Measurements from ENCODE around the gene RASSF8.

RASSF8 gene

GRCh38 chr12:25943940-25944339 lies 14.5 kb upstream of the RASSF8 start:
- no peak overlapping the region for H3K4me3 ChIP-seq (ENCODE audit: low read depth, low read length)
- TF ChIP-seq, protein P1, sequence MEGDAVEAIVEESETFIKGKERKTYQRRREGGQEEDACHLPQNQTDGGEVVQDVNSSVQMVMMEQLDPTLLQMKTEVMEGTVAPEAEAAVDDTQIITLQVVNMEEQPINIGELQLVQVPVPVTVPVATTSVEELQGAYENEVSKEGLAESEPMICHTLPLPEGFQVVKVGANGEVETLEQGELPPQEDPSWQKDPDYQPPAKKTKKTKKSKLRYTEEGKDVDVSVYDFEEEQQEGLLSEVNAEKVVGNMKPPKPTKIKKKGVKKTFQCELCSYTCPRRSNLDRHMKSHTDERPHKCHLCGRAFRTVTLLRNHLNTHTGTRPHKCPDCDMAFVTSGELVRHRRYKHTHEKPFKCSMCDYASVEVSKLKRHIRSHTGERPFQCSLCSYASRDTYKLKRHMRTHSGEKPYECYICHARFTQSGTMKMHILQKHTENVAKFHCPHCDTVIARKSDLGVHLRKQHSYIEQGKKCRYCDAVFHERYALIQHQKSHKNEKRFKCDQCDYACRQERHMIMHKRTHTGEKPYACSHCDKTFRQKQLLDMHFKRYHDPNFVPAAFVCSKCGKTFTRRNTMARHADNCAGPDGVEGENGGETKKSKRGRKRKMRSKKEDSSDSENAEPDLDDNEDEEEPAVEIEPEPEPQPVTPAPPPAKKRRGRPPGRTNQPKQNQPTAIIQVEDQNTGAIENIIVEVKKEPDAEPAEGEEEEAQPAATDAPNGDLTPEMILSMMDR (IDR thresholded peaks at IDR 0.05; ENCODE audit: low read depth, low read length) = no peak

GRCh38 chr12:25949343-25949742 lies 9.1 kb upstream of the RASSF8 start:
- H3K4me3 ChIP-seq (ENCODE audit: low read depth, low read length) = no peak overlapping the region
- TF ChIP-seq, protein P1 (IDR thresholded peaks at IDR 0.05; ENCODE audit: low read depth, low read length) = no peak

DNA sequence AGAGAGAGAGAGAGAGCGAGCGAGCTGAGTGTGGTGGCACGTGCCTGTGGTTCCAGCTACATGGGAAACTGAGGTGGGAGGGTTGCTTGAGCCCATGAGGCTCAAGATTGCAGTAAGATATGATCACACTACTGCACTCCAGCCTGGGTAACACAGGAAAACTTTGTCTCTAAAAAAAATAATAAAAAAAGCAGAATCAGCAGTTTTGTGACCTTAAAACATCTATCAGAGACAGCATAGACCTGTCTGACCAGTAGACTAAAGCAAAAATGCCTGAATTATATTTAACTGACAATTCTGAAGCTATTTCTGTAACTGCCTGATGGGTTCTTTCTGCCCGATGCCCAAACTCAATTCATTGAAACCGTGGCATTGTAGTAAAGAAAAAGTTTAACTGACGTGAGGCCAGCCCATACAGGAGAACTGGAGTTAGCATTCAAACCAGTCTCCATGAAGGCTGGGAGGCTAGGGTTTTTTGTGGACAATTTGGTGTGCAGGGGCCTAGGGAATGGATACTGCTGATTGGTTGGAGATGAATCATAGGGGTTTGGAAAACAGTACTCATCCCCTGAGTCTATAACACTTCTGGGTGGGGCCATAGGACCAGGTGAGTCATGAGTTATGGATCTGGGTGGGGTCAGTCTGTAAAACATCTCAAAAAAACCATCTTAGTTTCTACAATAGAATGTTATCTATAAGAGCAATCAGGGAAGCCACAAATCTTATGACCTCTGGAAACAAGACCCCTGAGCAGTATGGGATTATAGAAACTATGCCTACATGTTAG lies 8.0 kb upstream of the RASSF8 start:
- TF ChIP-seq, protein P1 (IDR thresholded peaks at IDR 0.05; ENCODE audit: low read depth, low read length) = no peak
- no peak overlapping the region for H3K4me3 ChIP-seq (ENCODE audit: low read depth, low read length)

- TF ChIP-seq, protein P1 (IDR thresholded peaks at IDR 0.05; ENCODE audit: low read depth, low read length) = no peak
- H3K4me3 ChIP-seq (ENCODE audit: low read depth, low read length) = peak overlapping the region; percentile 69
Measured at GRCh38 chr12:25957793-25958427, 572 bp upstream of the RASSF8 start.

DNA sequence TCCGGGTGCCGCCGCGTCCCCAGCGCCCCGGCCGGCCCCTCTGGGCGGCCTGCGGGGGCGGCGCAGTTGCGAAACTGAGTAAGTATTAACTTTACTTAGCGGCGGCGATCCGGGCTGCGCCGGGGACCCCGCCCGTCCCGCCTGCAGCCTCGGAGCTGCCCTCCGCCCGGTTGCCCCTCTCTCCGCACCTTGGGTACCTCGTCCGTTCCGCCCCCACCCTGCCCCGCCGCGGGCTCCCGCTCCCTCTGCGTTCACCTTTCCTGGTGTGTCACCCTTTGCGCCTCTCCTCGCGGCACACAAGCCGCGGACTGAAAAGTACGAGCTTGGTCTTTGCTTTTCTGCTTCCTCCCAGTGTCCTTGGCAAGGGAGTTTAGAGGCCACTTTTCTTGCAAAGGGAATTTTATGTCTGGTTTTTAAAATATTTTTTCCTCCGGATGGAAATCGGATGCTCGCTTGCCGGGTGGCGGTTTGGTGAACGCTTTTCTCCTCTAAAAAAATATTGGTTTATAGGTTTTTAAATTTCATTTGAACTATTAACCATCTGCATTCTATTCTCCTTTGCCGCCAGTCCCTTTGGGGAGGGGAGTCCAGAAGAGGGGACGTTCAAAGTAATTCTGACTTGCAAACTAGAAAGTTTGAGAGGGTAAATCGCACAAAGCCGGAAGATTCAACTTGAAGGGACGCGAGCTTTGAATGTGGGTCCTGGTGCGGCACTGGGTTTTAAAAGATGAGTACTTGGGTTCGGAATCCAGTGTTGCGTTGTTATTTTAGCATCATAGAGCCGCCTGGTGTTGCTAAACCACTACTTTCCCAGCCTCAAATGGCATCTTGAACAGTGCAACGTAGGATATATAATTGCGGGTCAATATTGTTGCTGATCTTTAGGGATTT lies 834 bp downstream of the RASSF8 start:
- H3K4me3 ChIP-seq (ENCODE audit: low read depth, low read length) = peak overlapping the region; percentile 85
- TF ChIP-seq, protein P1 (IDR thresholded peaks at IDR 0.05; ENCODE audit: low read depth, low read length) = no peak

DNA sequence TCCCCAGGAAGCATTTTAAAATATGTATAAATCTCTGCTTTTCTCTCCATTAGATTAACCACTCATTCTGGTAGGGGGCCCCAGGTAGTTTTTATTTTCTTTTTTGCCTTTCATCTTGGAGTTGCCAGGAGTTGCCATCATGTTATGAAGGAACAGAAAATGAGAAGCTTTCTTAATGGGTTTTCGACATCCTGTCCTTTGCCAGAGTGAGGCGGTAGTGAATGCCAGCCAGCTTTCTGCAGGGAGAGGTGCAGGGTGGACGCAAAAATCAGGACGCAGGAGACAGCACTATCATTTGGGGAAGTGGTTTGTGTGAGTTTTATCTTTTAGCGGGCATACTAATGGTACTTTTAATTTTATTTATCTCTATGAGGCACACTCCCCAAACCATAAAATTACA lies 1.7 kb downstream of the RASSF8 start:
- peak overlapping the region; percentile 85 for H3K4me3 ChIP-seq (ENCODE audit: low read depth, low read length)

More for the DNA sequence above, 1.7 kb downstream of the RASSF8 start:
- TF ChIP-seq, protein P1 (IDR thresholded peaks at IDR 0.05; ENCODE audit: low read depth, low read length) = no peak

All from WI38 (cell line).